LNCaP clone FGC (cell line): Measurements from ENCODE around the gene OSBPL5.

Source experiments
- DNase-seq: peaks from one replicate; pipeline ENCODE4 v3.0.0-alpha.2; 2011; ENCODE audit warnings: low read depth
- H3K4me3 ChIP-seq: 2 replicates; pipeline ENCODE4 v1.5.1; 2011; ENCODE audit warnings: mild to moderate bottlenecking, low read depth, low read length, control low read depth
- CTCF ChIP-seq: IDR thresholded peaks from 2 replicates; pipeline ENCODE4 v1.5.1; 2012; ENCODE audit warnings: mild to moderate bottlenecking; ENCODE audit not compliant: control insufficient read depth, insufficient read depth; ENCODE audit errors: extremely low read depth

Gene OSBPL5

GRCh38 chr11:3177931-3178330 is 12.8 kb upstream of the OSBPL5 start:
- DNase-seq, result no peak
- no peak for TF ChIP-seq CTCF
- no peak overlapping the region for H3K4me3 ChIP-seq

GRCh38 chr11:3176487-3176886 is 11.4 kb upstream of the OSBPL5 start:
- H3K4me3 ChIP-seq, result no peak overlapping the region
- no peak for TF ChIP-seq CTCF
- no peak for DNase-seq

- H3K4me3 ChIP-seq, result no peak overlapping the region
- DNase-seq, result no peak
- TF ChIP-seq CTCF, result no peak
These were observed 10.1 kb upstream of the OSBPL5 start for GRCh38 chr11:3175194-3175593.

GRCh38 chr11:3174387-3174786 is 9.3 kb upstream of the OSBPL5 start:
- no peak overlapping the region for H3K4me3 ChIP-seq
- no peak for TF ChIP-seq CTCF
- DNase-seq, result no peak

- no peak for DNase-seq
- no peak overlapping the region for H3K4me3 ChIP-seq
- no peak for TF ChIP-seq CTCF
These were observed 8.7 kb upstream of the OSBPL5 start for GRCh38 chr11:3173795-3174194.

- no peak for TF ChIP-seq CTCF
- DNase-seq, result no peak
- no peak overlapping the region for H3K4me3 ChIP-seq
These were observed 6.9 kb upstream of the OSBPL5 start for GRCh38 chr11:3171931-3172560.
